DMS153 (cell line): Measurements from ENCODE around the gene HOXC11.

Source experiments
- DNase-seq: peaks from one replicate; lab custom pipeline; 2025; lab: John Stamatoyannopoulos, UW

The HOXC11 gene

GRCh38 chr12:53956914-53957536 is 15.9 kb upstream of the HOXC11 start:
- DNase-seq = no peak

- no peak for DNase-seq
These were observed 14.8 kb upstream of the HOXC11 start for GRCh38 chr12:53958128-53958527.

GRCh38 chr12:53959314-53959713 is 13.6 kb upstream of the HOXC11 start:
- DNase-seq = no peak

- no peak for DNase-seq
These were observed 12.5 kb upstream of the HOXC11 start for GRCh38 chr12:53960187-53961024.

- no peak for DNase-seq
These were observed 11.7 kb upstream of the HOXC11 start for GRCh38 chr12:53961025-53961761.

- DNase-seq = no peak
These were observed 9.9 kb upstream of the HOXC11 start for GRCh38 chr12:53963005-53963404.

GRCh38 chr12:53963434-53964314 is 9.3 kb upstream of the HOXC11 start:
- DNase-seq = no peak

- DNase-seq = no peak
These were observed 8.6 kb upstream of the HOXC11 start for GRCh38 chr12:53964315-53964713.

GRCh38 chr12:53965281-53966084 is 7.4 kb upstream of the HOXC11 start:
- no peak for DNase-seq

GRCh38 chr12:53966085-53966384 is 6.9 kb upstream of the HOXC11 start:
- DNase-seq = no peak

GRCh38 chr12:53966385-53967133 is 6.4 kb upstream of the HOXC11 start:
- no peak for DNase-seq

GRCh38 chr12:53967421-53967925 is 5.5 kb upstream of the HOXC11 start:
- DNase-seq = no peak

GRCh38 chr12:53968214-53969127 is 4.5 kb upstream of the HOXC11 start:
- no peak for DNase-seq

GRCh38 chr12:53969588-53970259 is 3.2 kb upstream of the HOXC11 start:
- DNase-seq = no peak

- DNase-seq = no peak
These were observed 2.5 kb upstream of the HOXC11 start for GRCh38 chr12:53970451-53970850.

- no peak for DNase-seq
These were observed 1.8 kb upstream of the HOXC11 start for GRCh38 chr12:53971129-53971528.

- DNase-seq = no peak
These were observed 1.2 kb upstream of the HOXC11 start for GRCh38 chr12:53971686-53972085.

GRCh38 chr12:53972152-53972702 is 699 bp upstream of the HOXC11 start:
- no peak for DNase-seq
